Measurements from ENCODE around the gene FGD6.
A peak's percentile ranks its signal among the peaks of the same experiment; 100 is the strongest.
"Not testable (repeated sequence)": the region's sequence is repeated elsewhere in the genome, so short reads cannot be mapped to it uniquely, and the experiment has no call there.

FGD6 gene

GRCh38 chr12:95234187-95234586 is 16.9 kb upstream of the FGD6 start:
- DNase-seq (ENCODE audit: low read depth in 2 of 2), result not testable (repeated sequence)

DNA sequence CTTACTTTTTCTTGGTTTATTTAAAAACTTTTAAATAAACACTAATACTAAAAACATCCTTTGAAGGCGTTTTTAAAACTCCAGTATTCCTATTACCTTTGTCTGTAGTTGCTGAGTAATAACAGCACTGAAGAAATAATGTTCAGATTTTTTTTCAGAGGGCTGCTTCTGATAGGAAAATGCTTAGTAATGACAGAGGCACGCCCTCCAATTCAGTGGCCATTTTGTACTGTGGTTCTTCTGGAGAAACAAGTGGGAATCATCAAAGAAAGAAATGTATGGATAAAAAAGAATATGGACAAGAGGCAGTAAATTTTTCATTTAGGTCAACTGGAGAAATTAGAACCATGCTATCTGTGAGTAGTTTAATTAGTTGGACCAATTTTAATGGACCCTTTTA is 13.9 kb upstream of the FGD6 start:
- DNase-seq (ENCODE audit: low read depth in 2 of 2), result no peak

- no peak for DNase-seq (ENCODE audit: low read depth in 2 of 2)
Measured at GRCh38 chr12:95230313-95230712, 13.0 kb upstream of the FGD6 start.

GRCh38 chr12:95229636-95230035 is 12.4 kb upstream of the FGD6 start:
- DNase-seq (ENCODE audit: low read depth in 2 of 2), result no peak

- DNase-seq (ENCODE audit: low read depth in 2 of 2), result no peak
Measured at GRCh38 chr12:95228617-95229016, 11.3 kb upstream of the FGD6 start.

DNA sequence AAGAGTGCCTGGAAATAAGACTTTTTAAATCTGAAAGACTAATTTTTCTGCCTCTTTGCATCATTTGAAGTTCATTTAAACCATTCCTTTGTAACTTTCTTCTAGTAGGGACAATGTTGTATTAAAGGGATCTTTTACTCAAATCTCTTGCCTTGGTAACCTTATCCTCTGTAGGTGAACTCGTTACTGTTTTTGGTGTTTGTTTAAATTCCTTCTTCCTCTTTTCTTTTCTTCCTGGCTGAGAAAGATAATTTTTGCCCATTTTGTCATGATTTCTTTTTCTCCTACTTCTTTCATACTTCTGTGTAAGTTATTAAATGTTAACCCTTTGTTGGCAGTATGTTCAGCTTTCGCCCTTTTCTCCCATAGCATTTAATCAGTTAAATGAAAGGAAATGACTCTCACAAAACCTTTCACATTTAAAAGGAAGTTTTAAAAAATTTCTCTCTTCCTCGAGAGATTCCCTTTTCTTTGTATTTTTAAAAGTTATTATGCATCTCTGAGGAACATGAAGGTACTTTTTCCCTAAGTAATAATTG is 10.6 kb upstream of the FGD6 start:
- no peak for DNase-seq (ENCODE audit: low read depth in 2 of 2)

DNA sequence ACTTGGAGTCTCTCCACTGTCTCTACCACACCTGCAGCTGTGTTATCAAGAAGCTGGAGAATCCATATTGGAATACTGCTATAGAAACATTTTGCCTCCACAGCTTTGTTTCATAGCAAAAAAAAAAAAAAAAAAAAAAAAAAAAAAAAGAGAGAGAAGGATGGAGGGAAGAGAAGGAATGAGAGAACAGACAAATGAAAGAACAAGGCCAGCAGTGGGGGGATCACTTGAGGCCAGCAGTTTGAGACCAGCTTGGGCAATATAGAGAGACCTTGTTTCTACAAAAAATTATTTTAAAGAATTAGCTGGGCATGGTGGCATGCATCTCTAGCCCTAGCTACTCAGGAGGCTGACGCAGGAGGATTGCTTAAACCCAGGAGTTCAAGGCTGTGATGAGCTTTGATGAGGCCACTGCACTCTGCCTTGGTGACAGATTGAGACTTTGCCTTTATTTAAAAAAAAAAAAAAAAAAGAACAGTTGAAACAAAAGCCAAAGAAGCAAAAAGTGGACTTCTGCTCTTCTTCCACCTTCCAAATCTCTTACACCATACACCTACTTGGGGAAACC is 8.5 kb upstream of the FGD6 start:
- no peak for DNase-seq (ENCODE audit: low read depth in 2 of 2)

GRCh38 chr12:95224202-95225170 is 7.2 kb upstream of the FGD6 start:
- no peak for DNase-seq (ENCODE audit: low read depth in 2 of 2)

- no peak for DNase-seq (ENCODE audit: low read depth in 2 of 2)
Measured at GRCh38 chr12:95220726-95221125, 3.5 kb upstream of the FGD6 start.

DNA sequence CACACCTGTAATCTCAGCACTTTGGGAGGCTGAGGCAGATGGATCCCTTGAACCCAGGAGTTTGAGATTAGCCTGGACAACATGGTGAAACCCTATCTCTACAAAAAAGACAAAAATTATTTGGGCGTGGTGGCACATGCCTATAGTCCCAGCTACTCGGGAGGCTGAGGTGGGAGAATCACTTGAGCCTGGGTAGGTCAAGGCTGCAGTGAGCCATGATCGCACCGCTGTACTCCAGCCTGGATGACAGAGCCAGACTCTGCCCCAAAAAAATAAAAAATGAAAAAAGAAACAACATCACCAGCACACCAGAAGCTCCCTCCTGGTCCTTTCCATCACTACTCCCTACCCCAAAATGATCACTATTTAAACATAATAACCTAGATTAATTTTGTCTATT is 2.9 kb upstream of the FGD6 start:
- no peak for DNase-seq (ENCODE audit: low read depth in 2 of 2)

DNA sequence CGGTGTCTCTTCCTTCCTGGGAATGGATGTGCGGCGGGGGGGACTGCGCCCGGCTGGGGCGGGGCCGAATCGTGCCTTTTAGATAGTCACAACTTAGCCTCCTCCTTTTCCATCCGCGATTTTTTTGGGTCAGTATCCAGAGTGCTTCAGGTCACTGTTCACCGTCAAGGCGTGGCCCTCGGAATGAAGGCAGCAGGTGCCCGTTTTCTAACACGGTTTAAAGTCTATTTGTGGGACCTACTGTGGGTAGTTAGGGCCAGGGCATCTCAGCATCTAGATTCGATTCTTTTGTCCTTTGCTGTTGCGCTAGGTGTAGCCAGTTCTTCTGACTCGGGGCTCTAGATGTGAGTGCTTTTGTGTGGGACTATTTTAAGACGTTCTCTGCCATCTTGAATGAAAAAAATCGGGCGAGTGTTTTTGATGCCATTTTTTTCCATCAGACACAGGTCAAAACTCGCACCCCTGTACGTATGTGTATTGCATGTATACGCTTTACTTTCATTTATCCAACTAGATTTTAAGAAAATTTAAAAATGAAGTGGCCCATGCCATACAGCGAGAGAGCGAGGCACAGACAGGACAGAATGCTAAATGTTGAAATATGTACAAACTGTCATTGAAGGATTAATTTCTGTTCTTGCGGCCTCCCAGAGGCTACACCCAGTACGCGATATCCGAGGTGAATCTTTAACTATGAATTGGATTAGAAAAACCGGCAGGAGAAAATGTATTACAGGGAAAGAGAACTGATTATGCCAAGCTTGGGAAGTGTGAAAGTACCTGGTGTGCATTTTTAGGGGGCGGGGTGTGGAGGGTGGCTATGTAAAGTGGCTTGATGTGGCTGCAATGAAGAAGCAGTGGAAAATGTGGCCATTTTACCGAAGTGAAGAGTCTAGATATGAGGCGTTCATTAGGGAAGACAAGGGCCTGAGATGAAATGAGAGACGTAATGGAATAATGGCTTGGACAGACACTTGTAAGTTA is 1.2 kb upstream of the FGD6 start:
- DNase-seq (ENCODE audit: low read depth in 2 of 2), result peak; percentile 2 to 24

DNA sequence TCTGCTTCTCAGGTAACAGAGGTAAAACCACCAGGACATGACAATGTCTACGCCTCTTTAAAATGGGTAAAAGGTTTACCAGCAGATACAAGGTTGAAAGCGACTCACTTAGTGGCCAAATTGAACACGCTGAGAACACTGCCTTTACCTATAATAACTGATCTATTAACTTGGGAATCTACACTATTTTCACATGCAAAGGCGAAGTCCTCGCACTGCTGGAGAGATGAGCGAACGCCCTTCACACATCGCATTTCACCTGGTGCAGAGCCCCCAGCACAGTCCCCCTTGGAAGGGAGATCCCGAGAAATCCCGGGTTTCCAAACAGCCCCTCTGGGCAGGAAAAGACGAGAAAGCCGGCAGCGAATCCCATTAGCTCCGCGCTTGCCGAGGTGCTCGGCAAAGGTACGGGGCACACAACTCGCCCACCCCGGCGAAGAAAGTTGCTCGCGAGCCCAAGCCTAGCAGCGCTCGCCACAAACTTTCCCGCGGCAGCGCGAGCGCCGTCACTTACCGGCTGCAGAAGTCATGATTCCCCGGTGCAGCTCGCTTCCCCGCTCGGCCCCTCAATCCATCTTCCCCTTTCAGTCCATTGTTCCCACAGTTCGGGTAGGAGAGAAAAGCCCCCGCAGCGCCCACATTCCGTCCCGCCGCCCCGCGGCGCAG is 423 bp downstream of the FGD6 start:
- no peak for DNase-seq (ENCODE audit: low read depth in 2 of 2)

DNA sequence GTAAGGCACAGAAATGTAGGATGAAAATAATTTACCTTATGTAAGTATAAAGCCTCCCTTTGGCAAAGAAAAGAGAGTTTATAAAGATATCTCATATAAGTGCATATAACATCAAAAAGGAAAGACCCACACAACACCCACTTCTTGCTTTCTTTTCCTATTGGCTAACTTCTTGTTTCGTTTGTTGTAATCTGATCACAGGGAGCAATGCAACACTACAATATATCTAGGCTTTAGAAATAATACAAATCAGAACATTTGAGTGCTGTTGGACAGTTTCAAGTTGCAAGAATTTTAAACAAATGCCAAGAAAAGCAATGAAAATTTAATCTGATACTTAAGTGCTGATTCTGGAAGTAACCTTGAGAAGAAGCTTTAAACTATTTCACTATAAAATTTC is 1.3 kb downstream of the FGD6 start:
- DNase-seq (ENCODE audit: low read depth in 2 of 2), result no peak

- no peak for DNase-seq (ENCODE audit: low read depth in 2 of 2)
Measured at GRCh38 chr12:95214466-95214865, 2.8 kb downstream of the FGD6 start.

DNA sequence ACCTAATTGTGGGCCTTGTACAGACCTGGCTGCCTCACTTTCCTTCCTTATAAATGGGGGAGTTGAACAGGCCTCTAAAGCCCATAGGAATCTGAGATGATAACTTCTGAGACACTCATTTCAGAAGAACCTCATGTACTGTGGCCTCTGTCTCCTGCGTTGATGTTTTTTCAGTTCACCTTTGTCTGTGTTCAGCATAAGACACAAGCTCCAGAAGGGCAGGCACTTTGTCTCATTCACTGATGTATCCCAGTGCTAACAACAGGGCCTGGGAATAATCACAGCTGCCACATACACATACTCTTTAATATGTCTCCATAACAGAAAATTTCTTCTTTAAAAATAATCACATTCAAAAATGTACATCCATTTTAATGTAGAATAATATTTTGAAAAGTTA is 3.3 kb downstream of the FGD6 start:
- no peak for DNase-seq (ENCODE audit: low read depth in 2 of 2)

GRCh38 chr12:95213119-95213518 is 4.1 kb downstream of the FGD6 start:
- DNase-seq (ENCODE audit: low read depth in 2 of 2), result no peak

- no peak for DNase-seq (ENCODE audit: low read depth in 2 of 2)
Measured at GRCh38 chr12:95212586-95212985, 4.7 kb downstream of the FGD6 start.

GRCh38 chr12:95208678-95209077 is 8.6 kb downstream of the FGD6 start:
- DNase-seq (ENCODE audit: low read depth in 2 of 2), result no peak

DNA sequence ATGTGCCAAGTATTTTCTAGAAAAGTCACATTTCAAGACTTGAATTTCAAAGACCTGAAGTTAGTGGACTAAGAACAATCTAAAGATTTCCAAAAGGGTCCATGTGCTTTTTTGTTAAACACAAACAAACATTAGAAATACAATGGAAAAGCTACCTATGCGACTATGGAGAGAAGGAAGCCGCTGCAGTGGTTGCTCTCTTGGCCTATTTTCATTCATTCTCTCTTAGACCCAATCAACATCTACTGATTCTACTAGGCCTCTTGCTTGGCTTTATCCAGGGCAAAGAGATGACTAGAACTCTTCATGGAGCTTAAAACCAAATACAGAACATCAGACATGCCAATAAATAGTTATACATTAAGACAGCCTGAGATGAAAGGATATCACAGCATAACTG is 9.9 kb downstream of the FGD6 start:
- no peak for DNase-seq (ENCODE audit: low read depth in 2 of 2)

DNA sequence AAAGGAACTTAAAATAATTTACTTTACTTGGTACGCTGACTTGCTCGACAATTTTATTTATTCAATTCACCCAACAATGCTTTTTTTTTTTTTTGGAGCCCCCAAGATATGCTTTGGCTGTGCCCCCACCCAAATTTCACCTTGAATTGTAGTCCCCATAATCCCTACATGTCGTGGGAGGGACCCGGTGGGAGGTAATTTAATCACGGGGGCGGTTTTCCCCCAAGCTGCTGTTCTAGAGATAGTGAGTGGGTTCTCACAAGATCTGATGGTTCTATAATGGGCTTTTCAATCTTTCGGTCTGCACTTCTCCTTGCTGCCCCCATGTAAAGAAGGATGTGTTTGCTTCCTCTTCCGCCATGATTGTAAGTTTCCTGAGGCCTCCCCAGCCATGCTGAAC is 10.4 kb downstream of the FGD6 start:
- DNase-seq (ENCODE audit: low read depth in 2 of 2), result no peak

DNA sequence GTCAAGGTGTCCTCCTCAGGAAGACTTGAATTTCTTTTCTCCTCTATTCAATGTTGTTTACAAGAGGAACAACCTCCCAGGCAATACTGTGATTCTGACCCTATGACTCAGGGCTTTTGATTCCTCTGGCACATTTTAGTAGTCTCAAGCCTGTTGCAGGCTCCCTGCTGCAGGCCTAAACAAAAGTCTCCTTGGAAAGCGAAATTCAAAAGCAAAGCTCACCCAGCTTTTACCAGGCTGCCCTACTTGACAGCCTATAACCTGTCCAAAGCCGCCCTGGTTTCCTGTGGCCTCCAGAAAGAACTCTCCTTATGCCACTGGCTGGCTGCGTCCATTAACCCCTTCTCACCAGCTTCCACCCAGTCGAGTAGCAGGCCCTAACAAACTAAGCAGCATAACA is 11.6 kb downstream of the FGD6 start:
- no peak for DNase-seq (ENCODE audit: low read depth in 2 of 2)

Measured in stimulated activated CD4-positive, alpha-beta T cell treated with anti-CD3 and anti-CD28 coated beads, Interleukin-1b, Interleukin-23, amount 100 ng/mL, for 1 hour (primary cell).